ENCODE results near the gene TRIP10. TPM values are rescaled to one million over a fixed set of nuclear protein-coding genes. Genes with fewer than 3 reads are reported as not detected.

TRIP10 gene
- total and polyA plus RNA-seq, 2 of the 13 experiments (the other 11 are each of a cell fraction or from before 2014, with no cell fraction given): 32.5 to 33.2 TPM

DNA sequence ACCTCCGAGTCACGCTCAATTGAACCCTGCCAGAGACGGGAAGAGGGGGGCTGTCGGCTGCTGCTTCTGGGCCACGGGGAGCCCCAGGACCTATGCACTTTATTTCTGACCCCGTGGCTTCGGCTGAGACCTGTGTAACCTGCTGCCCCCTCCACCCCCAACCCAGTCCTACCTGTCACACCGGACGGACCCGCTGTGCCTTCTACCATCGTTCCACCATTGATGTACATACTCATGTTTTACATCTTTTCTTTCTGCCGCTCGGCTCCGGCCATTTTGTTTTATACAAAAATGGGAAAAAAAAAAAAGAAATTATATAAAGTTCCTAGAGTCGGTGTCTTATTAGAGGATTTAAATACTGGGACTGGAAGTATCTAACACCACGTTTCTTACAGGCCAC is 11.7 kb downstream of the TRIP10 start (continued):
- TF ChIP-seq, protein P1, sequence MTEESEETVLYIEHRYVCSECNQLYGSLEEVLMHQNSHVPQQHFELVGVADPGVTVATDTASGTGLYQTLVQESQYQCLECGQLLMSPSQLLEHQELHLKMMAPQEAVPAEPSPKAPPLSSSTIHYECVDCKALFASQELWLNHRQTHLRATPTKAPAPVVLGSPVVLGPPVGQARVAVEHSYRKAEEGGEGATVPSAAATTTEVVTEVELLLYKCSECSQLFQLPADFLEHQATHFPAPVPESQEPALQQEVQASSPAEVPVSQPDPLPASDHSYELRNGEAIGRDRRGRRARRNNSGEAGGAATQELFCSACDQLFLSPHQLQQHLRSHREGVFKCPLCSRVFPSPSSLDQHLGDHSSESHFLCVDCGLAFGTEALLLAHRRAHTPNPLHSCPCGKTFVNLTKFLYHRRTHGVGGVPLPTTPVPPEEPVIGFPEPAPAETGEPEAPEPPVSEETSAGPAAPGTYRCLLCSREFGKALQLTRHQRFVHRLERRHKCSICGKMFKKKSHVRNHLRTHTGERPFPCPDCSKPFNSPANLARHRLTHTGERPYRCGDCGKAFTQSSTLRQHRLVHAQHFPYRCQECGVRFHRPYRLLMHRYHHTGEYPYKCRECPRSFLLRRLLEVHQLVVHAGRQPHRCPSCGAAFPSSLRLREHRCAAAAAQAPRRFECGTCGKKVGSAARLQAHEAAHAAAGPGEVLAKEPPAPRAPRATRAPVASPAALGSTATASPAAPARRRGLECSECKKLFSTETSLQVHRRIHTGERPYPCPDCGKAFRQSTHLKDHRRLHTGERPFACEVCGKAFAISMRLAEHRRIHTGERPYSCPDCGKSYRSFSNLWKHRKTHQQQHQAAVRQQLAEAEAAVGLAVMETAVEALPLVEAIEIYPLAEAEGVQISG (CRISPR knock-in tag; IDR thresholded peaks at IDR 0.05): no peak

DNA sequence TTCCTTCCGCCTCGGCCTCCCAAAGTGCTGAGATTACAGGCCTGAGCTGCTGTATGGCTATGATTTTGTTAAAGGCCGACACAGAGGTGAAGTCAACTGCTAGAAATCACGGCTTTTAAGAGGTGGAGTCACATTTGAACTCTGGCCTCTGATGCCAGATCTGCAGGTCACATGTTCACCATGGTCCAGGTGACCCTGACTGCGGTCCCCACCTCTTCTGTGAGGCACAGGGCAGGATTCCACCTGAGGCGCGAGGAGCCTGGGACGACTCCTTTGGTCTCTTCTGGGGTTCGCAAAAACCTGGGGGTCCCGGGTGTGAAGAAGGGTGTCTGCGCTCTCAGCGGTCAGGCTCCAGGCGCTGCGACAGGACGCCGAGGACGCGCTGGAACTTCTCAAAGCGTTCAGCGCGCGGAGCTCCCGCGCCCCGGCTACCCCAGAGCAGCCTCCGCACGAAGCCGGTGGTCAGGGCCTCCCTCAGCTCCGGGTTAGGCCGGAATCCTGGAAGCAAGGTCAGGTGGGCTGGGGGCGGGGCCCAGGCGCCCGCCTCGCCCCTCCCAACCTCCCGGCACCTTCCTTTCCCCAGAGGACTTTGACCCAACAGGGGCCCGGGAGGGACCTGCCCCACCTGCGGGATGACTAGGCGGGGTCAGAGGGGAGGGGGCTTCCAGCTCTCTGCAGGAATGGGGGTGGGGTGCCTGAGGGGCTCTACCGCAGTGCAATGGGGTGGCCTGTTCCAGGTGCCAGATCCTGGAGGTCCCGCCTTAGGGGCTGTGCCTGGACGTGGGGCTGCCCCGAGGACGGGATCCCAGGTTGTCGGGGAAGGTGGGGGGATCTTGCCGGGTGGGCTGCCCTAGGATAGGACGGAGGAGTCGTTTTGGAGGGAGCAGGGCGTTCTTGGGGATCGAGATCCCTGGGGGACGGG is 13.0 kb downstream of the TRIP10 start:
- Histone ChIP-seq H3K9ac (ENCODE audit: insufficient read depth, low read depth, low read length) (peak overlapping the region; percentile 80), H3K4me2 (ENCODE audit: low read depth, low read length) (peak overlapping the region; percentile 82), H2AFZ (ENCODE audit: low read length) (no peak overlapping the region), H3K36me3 (replicated peaks in 1 of 2; ENCODE audit: control insufficient read depth in 1 of 2, insufficient read depth in 2 of 2, low read length in 2 of 2) (peaks cover 8 to 25% of the 10 kb centered on the region in 2 experiments), H3K27ac (ENCODE audit: extremely low read length, insufficient read depth, low read length) (peak overlapping the region; percentile 95), H3K27me3 (ENCODE audit: control insufficient read depth in 1 of 2, insufficient read depth in 2 of 2, low read length in 2 of 2) (no peaks in the 10 kb centered on the region), H3K4me3 (replicated peaks in 1 of 3; ENCODE audit: insufficient read depth in 1 of 3, low read depth in 2 of 3, low read length in 3 of 3) (peak overlapping the region; percentile 55 to 82 (median 75)), H3K4me1 (ENCODE audit: insufficient read depth, low read length) (peaks cover 34% of the 10 kb centered on the region), H3K79me2 (ENCODE audit: insufficient read depth, low read length) (no peaks in the 10 kb centered on the region), H3K9me3 (ENCODE audit: low read length) (no peaks in the 10 kb centered on the region), H4K20me1 (ENCODE audit: insufficient read depth, low read length) (no peaks in the 10 kb centered on the region)
- ATAC-seq (peak; percentile 69), FAIRE-seq (peak; percentile 75), DNase-seq (ENCODE audit: low spot score) (peak; percentile 80)
- TSS peak; percentile 83 for BruUV-seq (replicated peaks)
- 17% methylated on average over 7 of the region's 50 CpGs for WGBS (ENCODE audit: low lambda C conversion rate)
- POLR2A ChIA-PET: interaction anchor here (0.6 to 3.9 kb wide), 20 partner anchors 9 to 646 kb away, joined by 3 to 89 read pairs (median 6); partner anchors contain the start of genes C3, GPR108, TRIP10 and ZNF557
- in situ Hi-C loops (cut with HindIII; ENCODE audit: extremely low pct_ligation_motif_present, low pct_unique_long_range_greater_than_20kb) (no loop called here), intact Hi-C loops (cut with micrococcal nuclease; ENCODE audit: unreplicated experiment) (loop anchor here (1.0 to 5.0 kb wide), 3 partner anchors 14 to 110 kb away; partner anchors contain the start of gene C3)
- CTCF ChIA-PET (ENCODE audit: low intra/inter-chr PET ratio, low total read pairs): interaction anchor here (3.2 kb wide), 1 partner anchor 14 kb away, joined by 25 read pairs; the partner anchor contains the start of genes GPR108 and TRIP10
- TF ChIP-seq PCBP2 (optimal IDR thresholded peaks at IDR 0.05; ENCODE audit: low read depth, low read length, poor library complexity, severe bottlenecking): no peak
- TF ChIP-seq, protein P2, sequence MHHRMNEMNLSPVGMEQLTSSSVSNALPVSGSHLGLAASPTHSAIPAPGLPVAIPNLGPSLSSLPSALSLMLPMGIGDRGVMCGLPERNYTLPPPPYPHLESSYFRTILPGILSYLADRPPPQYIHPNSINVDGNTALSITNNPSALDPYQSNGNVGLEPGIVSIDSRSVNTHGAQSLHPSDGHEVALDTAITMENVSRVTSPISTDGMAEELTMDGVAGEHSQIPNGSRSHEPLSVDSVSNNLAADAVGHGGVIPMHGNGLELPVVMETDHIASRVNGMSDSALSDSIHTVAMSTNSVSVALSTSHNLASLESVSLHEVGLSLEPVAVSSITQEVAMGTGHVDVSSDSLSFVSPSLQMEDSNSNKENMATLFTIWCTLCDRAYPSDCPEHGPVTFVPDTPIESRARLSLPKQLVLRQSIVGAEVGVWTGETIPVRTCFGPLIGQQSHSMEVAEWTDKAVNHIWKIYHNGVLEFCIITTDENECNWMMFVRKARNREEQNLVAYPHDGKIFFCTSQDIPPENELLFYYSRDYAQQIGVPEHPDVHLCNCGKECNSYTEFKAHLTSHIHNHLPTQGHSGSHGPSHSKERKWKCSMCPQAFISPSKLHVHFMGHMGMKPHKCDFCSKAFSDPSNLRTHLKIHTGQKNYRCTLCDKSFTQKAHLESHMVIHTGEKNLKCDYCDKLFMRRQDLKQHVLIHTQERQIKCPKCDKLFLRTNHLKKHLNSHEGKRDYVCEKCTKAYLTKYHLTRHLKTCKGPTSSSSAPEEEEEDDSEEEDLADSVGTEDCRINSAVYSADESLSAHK (CRISPR knock-in tag; IDR thresholded peaks at IDR 0.05; ENCODE audit: borderline replicate concordance): no peak
- TF ChIP-seq, protein P3, sequence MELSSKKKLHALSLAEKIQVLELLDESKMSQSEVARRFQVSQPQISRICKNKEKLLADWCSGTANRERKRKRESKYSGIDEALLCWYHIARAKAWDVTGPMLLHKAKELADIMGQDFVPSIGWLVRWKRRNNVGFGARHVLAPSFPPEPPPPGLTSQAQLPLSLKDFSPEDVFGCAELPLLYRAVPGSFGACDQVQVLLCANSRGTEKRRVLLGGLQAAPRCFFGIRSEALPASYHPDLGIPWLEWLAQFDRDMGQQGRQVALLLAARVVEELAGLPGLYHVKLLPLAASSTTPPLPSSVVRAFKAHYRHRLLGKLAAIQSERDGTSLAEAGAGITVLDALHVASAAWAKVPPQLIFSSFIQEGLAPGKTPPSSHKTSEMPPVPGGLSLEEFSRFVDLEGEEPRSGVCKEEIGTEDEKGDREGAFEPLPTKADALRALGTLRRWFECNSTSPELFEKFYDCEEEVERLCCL (CRISPR knock-in tag; IDR thresholded peaks at IDR 0.05; ENCODE audit: borderline replicate concordance): no peak
- TF ChIP-seq, protein P4, sequence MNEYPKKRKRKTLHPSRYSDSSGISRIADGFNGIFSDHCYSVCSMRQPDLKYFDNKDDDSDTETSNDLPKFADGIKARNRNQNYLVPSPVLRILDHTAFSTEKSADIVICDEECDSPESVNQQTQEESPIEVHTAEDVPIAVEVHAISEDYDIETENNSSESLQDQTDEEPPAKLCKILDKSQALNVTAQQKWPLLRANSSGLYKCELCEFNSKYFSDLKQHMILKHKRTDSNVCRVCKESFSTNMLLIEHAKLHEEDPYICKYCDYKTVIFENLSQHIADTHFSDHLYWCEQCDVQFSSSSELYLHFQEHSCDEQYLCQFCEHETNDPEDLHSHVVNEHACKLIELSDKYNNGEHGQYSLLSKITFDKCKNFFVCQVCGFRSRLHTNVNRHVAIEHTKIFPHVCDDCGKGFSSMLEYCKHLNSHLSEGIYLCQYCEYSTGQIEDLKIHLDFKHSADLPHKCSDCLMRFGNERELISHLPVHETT (CRISPR knock-in tag; conservative IDR thresholded peaks at IDR 0.05): 0 out of 2 replicates have a peak, but pooled peaks have one; percentile 59
- TF ChIP-seq STAG1 (CRISPR knock-in tag; IDR thresholded peaks at IDR 0.05): no peak
- TF ChIP-seq ZNF747 (CRISPR knock-in tag; IDR thresholded peaks at IDR 0.05; ENCODE audit: borderline replicate concordance): peak; percentile 91; the same call in 1 of the 2 replicates
- TF ChIP-seq RARG (CRISPR knock-in tag; IDR thresholded peaks at IDR 0.05; ENCODE audit: low read depth): no peak
- TF ChIP-seq ZNF598 (CRISPR knock-in tag; IDR thresholded peaks at IDR 0.05; ENCODE audit: borderline replicate concordance): no peak
- no peak for TF ChIP-seq MXD4 (CRISPR knock-in tag; IDR thresholded peaks at IDR 0.05)
- no peak for TF ChIP-seq ZNF883 (CRISPR knock-in tag; IDR thresholded peaks at IDR 0.05; ENCODE audit: not compliant biosample characterization)

Data from HepG2 (cell line).